HG02852 (cell line): ENCODE measurements around the gene FBXL2.
"Not testable (repeated sequence)": the region's sequence is repeated elsewhere in the genome, so short reads cannot be mapped to it uniquely, and the experiment has no call there.

Source experiments
- ATAC-seq: cut with Tn5 transposase; IDR thresholded peaks from one replicate; pipeline ENCODE4 v1.9.1; 2021; ENCODE audit warnings: mild to moderate bottlenecking, moderate library complexity; ENCODE audit not compliant: unreplicated experiment

Gene FBXL2

DNA sequence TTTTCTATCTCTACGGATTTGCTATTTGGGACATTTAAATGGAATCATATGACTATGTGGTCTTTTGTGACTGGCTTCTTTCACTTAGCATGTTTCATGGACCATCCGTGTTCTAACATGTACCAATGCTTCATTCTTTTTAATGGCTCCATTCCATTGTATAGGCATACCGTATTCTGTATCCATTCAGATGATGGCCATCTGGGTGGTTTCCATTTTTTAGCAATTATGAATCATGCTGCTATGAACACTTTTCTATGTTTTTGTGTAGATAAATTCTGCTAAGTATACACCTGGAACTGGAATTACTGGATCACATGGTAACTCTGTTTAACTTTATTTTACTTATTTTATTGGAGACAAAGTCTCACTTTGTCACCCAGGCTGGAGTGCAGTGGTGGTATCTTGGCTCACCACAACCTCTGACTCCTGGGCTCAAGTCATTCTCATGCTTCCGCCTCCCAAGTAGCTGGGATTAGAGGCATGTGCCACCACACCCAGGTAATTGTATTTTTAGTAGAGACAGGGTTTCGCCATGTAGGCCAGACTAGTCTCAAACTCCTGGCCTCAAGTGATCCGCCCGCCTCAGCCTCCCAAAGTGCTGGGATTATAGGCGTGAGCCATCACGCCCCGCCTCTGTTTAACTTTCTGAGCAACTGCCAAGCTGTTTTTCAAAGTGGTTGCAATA, 149.5 kb downstream of the FBXL2 start:
- ATAC-seq, result no peak

DNA sequence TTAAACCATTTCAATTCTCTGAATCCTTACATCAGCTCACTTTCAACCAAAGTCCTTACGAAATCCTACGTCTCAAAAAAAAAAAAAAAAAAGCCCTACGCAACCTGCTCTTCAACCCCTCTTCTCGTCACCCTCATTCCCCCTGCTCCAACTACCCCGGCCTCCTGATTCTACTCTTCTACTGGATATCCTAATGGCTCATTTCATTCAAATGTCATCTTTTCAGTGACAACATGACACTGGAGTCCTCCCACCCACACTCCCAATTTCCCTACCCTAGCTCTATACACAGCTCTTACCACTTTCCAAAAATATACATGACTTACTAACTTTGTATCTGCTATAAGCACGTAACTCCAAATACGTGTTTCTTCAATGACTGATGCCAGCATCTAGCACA, 151.5 kb downstream of the FBXL2 start:
- ATAC-seq, result no peak

DNA sequence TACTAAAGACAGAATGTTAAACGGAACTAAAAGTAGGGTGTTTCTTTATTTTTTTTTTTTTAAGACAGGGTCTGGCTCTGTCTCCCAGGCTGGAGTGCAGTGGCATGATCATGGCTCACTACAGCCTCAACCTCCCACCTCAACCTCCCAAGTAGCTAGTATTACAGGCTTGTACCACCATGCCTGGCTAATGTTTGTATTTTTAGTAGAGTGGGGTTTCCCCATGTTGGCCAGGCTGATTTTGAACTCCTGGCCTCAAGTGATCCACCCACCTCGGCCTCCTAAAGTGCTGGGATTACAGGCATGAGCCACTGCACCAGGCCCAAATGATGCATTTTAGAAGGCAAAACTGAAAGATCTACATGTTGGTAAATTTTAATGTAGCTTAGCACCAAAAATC, 152.1 kb downstream of the FBXL2 start:
- ATAC-seq, result not testable (repeated sequence)

DNA sequence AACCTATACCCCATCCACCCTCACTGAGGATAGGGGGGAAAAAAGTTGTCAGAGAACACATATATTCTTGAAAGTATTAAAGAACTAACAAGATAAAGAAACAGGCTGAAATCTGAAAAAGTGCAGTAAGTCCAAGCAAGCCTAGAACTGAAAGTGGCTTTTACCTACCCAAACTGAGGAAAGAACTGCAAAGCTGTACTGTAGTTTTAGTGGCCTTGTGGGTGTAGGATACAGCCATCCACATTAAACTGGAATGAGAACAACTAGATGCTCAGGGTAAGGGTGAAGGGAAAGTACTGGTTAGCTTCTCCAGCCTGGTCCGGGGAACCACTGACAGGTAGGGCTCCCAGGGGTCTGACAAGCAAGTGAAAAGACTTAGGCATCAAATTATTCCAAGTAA, 152.8 kb downstream of the FBXL2 start:
- no peak for ATAC-seq

GRCh38 chr3:33430571-33430970, 153.3 kb downstream of the FBXL2 start:
- no peak for ATAC-seq

GRCh38 chr3:33433843-33434242, 156.6 kb downstream of the FBXL2 start:
- ATAC-seq, result no peak
